Embryonic facial prominence (tissue), 1 donor: ENCODE results near the gene ZNF780A.
"Not testable (repeated sequence)": the region's sequence is repeated elsewhere in the genome, so short reads cannot be mapped to it uniquely, and the experiment has no call there.

Experiments
- DNase-seq: peaks from one replicate; pipeline ENCODE4 v3.0.0-alpha.2; 2016; ENCODE audit errors: extremely low spot score

ZNF780A gene

DNA sequence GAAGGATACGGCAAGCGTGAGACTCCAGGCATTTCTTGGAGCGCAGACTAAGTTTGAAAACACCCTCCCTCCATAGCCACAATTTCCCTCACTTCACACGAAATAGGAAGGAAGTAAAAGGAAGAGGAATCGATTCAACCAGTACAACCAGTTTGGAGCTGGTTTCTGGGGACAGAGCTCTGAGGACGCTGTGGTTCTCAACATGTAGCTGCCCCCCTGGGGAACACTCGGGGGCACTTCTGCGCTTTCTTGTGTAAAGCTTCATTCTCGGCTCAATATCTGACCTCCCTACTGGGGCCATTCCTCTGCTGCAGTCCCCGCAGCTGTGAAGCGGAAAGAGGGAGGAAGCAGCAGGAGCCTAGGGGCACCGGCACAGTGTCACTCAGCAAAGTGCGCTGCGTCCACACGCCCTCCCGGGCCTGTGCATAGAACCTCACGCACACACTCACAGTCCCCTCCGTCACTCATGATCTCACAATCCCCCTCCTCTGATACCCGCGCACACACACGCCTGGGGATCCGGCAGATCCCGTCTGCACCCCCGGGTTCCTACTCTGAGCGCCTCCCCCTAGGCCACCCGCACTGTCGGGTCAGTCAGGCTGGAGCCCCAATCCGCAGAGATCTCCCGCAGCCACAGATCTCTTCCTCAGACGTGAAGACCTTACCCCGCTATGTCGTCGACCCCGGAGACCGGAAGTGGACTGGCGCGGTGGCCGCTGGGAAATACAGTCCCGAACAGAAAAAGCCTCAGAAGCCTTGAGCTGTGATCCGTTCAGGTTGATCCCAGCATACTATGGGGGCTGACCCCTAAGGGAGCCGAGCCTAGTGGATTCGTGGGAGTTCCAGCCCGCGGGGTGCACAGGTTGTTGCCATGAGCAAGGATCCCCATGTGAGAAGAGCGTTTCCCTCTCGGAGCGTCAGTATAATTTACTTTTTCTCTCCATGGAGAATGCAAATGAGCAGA is at the start of gene ZNF780A:
TSS of gene ZNF780A (minus strand) at position 703 of the 964 bp plus-strand sequence. CDS start 6,190 bp downstream, outside the sequence.
- peak; percentile 34 for DNase-seq

DNA sequence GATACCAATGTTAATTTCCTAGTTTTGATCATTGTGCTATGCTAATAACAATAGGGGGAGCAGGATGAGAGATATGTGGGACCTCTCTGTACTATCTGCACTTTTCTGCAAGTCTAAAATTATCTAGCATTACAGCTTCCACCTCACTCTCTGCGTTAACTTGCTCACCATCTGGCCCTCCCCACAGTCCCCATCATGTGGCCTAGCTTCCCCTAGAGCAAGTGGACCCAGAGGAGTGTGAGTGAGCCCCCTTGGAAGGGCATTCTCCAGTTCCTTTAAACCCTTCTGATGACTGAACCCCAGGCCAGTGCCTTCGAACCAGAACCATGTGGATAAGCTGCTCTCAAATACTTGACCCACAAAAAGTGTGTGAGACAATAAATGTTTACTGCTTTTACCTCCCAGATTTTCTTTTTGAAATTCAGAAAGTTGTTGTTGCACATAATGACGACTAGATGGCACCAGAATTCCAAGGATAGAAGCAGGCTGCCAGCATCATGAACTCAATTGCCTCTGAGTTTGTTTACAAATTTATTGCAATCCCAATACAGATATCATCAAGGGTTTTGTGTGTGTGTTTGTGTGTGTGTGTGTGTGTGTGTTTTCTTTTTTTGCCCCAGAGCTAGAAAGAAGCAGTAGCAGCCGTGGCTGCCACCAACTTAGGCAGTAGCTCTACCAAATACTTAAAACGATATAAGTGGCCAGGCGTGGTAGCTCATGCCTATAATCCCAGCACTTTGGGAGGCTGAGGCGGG is 49.0 kb upstream of the ZNF780A start:
- no peak for DNase-seq

DNA sequence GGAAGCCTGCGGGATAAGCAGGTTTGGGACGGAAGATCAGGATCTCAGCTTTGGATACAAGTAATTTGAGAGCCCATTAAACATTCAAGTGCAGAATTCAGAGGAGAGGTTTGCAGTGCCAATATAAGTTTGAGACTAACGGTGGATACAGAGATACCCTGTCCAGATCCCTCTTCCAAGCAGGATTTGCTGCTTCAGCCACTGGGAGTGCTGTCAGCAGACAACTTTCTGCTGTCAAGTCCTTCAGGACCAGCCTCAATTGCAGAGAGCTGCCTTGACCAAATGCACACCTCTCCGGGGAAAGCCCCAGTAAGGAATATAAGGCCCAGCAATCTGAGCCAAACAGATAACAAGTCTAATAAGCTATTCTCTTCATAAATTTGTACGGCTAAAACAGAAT is 46.1 kb upstream of the ZNF780A start:
- no peak for DNase-seq

DNA sequence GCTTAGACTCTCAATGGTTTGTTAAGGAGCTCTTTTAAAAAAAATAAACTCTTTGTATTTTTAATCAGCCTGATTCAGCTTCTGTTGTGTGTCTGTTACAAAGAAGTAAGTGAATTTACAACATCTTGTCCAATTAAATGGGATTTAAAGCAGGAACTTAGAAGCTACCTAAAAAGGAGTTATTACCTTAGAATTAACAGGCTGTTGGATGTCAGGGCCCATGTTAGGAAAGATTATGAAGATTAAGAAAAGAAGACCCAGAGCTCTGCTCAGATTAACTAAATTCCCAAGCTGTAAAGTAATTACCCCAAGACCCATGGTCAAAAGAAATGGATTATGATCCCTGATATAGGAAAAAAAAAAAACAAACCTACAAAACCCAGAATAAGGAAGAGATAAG is 44.1 kb upstream of the ZNF780A start:
- DNase-seq, result no peak

DNA sequence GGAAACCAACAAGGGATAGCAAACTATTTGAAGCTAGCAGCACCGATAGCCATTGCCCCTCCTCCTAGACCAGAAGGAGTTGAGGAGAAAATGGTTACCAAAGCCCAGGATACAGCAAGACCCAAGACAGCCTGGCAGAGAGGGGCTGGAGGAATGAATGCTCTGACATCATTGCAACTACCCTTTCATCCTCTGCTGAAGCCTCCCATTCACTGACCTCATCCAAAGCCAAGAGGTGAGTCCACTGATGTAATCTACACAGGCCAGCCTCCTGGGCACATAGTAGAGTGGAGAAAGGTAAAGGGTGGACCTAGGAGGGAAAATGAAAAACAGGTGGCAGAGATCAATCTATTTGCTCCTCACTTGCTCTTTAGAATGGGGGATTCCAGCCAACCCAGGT is 42.7 kb upstream of the ZNF780A start:
- no peak for DNase-seq

DNA sequence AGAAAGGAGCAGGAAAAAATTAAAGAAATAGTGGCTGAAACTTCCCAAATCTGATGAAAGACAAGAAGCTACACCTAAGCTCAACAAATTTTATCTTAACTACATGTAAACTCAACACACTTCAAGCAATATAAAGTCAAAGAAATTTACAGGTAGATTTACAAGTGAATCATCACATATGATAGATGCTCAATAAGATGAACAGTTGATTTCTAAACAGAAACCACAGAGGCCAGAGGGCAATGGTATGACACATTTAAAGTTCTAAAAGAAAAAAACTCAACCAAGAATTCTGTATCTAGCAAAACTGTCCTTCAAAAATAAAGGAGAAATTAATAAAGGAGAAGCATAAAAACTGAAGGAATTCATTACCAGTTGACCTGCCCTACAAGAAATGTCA is 39.3 kb upstream of the ZNF780A start:
- no peak for DNase-seq

DNA sequence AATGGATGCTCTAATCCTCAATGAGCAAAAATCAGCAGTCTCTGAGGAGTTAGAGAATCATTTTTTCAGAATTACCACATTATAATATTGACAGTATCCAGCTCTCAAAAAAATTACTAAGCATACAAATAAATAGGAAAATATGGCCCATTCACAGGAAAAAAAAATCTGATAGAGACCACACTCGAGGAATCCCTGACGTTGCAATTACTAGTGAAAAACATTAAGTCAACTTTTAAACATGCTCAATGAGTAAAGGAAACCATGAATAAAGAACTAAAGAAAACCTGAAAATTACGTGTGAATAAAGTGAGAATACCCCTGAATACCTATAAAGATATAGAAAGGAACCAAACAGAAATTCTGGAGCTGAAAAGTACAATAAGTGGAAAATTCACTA is 38.7 kb upstream of the ZNF780A start:
- DNase-seq, result no peak

DNA sequence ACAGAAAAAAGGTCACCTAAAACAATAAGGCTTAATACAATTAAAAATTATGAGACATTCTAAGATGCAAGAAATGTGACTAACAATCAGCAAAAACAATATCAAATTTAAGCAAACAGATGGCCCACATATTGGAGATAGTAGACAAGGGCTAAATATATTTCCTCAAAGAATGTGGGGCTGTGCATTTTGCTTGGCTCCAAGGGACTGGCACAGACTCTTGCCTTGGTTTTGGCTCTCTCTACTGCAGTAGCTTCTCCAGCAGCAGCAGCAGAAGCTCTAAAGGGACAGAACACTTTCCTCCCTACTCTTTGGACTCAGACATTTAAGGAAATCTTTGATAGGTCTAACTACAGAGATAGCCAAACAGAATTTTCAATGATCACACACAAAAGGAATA is 38.2 kb upstream of the ZNF780A start:
- DNase-seq, result no peak

DNA sequence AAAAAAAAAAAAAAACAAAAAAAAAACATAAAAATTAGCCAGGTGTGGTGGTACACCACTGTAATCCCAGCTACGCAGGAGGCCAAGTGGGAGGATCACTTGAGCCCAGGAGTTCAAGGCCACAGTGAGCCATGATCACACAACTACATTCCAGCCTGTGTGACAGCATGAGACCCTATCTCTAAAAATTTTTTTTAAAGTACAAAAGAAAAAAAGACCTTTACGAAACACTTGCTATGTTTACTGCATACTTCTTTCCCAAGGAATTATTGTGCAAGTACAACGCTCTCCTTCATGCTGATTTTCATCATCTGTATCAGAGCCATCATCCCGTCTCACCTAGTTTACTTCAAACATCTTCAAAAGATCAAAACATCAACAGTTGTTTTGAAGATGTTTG is 28.6 kb upstream of the ZNF780A start:
- DNase-seq, result no peak

DNA sequence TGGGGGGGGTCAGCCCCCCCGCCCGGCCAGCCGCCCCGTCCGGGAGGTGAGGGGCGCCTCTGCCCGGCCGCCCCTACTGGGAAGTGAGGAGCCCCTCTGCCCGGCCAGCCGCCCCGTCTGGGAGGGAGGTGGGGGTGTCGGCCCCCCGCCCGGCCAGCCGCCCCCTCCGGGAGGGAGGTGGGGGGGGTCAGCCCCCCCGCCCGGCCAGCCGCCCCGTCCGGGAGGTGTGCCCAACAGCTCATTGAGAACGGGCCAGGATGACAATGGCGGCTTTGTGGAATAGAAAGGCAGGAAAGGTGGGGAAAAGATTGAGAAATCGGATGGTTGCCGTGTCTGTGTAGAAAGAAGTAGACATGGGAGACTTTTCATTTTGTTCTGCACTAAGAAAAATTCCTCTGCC is 27.9 kb upstream of the ZNF780A start:
- not testable (repeated sequence) for DNase-seq

DNA sequence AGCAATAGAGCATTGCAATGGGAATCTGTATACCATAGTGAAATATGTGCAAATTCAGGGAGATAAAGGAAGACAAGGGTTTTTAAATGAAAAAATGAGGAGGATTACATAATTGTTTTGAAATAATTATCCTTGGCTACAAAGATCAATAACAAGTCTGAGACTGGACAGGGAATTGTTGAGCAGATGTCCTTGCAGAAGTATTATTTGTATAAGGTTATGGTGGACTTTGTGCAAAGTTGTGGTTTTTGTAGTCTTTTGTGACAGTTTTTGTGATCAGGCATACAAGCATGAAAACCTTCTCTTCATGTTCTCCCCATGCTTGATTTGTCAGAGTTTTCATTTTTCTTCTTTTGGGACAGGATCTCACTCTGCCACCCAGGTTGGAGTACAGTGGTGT is 25.3 kb upstream of the ZNF780A start:
- no peak for DNase-seq

DNA sequence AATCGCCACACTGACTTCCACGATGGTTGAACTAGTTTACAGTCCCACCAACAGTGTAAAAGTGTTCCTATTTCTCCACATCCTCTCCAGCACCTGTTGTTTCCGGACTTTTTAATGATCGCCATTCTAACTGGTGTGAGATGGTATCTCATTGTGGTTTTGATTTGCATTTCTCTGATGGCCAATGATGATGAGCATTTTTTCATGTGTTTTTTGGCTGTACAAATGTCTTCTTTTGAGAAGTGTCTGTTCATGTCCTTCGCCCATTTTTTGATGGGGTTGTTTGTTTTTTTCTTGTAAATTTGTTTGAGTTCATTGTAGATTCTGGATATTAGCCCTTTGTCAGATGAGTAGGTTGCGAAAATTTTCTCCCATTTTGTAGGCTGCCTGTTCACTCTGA is 23.4 kb upstream of the ZNF780A start:
- DNase-seq, result not testable (repeated sequence)

DNA sequence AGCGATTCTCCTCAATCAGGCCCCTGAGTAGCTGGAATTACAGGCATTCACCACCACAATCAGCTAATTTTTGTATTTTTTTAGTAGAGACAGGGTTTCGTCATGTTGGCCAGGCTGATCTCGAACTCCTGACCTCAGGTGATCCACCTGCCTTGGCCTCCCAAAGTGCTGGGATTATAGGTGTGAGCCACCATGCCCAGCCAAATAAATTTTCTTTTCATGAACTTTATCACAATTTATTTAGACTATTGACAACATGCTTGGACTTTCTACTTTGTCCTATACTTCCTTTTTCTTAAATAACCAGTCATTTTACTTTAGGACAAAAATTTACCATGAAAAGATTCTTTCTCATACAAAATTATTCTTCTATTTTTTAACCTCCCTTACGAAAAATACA is 21.5 kb upstream of the ZNF780A start:
- DNase-seq, result not testable (repeated sequence)

DNA sequence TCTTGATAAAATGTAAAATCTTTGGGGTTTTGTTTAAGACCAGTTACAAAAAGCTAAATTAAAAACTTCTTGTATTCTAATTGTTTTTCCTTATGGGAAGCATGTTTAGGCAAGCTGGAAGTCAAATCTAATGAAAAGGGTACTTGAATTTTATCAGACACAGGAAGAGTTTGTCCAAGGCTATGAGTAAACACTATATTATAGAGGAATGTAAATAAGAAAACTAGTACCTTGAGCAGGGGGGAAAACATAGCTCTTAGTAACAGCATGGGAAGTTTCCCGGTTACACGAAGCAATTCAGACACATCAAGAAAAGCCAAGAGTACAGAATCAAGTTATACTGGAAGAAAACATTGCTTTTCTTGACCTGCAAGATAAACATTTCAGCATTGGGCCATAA is 19.8 kb upstream of the ZNF780A start:
- no peak for DNase-seq

DNA sequence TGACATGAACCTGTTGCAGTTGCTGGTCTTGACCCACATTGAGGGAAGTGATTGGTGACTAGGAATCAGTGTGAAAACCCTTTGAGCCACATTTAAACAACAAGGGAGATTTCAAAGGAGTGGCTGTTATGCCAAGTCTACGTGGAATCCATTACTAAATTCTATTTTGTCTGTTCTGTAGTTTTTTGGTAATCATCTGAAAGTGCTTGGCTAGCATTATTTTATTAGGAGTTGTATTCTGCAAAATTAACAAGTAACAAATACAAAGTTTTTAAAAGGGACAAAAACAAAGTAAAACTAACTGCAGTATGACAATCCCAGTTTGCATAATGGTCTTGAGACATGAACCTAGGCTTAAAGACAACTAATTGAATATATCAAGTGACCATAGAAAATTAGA is 14.0 kb upstream of the ZNF780A start:
- DNase-seq, result no peak

DNA sequence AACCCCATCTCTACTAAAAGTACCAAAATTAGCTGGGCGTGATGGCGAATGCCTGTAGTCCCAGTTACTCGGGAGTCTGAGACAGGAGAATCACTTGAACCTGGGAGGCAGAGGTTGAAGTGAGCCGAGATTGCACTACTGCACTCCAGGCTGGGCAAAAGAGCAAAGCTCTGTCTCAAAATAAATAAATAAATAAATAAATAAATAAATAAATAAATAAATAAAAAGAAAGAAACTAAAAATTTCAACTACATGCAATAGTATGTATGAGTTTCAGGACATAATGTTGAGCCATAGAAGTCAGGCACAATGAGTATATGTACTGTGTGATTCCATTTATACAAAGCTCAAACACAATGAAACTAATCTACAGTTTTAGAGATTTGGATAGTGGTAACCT is 12.9 kb upstream of the ZNF780A start:
- DNase-seq, result no peak

DNA sequence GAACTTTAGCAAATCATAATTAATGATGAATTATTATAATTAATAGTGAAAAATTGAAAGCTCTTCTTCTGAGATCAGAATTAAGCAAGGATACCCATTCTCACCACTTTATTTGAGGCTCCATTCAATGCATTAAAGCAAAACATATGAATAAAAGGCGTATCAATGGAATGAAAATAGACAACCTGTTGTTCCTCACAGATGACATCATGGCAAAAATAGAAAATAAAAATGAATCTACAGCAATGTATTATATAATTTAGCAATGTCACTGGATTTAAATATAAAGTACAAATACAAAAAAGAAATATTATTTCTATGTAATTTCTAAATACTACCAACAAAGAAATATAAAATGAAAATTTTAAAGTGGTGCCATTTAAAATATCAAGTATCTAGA is 11.1 kb upstream of the ZNF780A start:
- DNase-seq, result no peak

DNA sequence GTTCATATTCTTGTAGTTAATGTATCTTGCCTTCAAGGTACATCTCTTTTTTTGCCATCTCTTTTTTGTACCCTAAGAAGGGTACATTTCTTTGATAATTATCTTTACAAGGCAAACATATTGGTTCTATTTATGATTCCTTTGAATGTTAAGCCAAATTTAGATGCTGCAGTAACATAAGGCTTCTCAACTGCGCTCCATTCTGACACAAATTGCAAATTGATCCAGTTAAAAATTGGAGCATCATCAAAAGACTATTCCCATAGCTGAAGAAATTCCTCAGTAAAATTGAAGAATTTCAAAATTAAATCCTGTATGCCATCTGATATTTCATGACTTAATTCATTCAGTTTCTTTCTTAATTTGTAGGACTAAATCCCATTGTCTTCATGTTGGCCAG is 2.7 kb upstream of the ZNF780A start:
- no peak for DNase-seq

DNA sequence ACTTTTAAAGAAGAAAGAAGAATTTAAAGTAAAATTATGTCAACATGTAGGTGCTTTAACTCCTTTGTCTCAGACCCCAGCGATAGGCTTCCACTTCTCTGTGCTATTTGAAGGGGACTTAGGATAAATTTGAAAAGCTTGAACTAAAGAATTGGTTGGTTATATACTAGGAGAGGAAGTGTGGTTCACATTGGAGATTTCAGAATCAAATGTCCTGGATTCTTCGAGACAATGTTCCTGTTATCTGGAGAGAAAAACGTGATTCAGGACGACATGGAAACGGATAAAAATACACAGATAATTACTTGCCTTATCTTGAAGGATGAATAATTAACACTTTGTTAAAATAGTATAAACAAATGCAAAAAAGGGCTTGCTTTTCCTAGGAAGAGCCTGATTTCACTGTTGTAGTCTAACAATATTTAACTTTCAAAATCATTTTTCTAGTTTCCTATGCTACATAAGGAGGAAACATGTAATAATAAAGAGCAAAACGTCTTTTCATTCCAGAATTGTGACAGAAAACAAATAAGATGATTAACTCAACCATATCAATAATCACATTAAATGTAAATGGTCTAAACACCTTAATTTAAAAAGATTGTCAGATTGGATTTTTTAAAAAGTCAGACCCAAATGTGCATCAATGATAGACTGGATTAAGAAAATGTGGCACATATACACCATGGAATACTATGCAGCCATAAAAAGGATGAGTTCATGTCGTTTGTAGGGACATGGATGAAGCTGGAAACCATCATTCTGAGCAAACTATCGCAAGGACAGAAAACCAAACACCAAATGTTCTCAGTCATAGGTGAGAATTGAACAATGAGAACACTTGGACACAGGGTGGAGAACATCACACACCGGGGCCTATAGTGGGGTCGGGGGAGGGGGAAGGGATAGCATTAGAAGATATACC is 724 bp upstream of the ZNF780A start:
- no peak for DNase-seq

DNA sequence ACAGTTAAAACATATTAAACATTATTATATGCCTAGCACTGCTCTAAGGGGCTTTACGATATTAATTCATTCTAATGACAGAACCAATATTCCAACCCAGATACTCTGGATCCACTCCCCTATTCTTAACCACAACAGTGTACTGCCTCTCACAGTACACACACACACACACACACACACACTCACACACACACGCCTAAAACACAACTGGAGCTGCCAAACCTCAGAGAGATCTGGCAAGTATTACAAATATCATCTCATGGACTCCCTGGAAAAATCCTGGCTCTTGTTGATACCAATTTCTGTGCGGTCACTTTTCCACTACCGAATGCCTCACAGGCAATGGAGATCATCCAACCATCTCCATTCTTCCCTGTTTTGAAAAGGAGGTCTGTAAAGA is 1.3 kb downstream of the ZNF780A start:
- peak; percentile 16 for DNase-seq

DNA sequence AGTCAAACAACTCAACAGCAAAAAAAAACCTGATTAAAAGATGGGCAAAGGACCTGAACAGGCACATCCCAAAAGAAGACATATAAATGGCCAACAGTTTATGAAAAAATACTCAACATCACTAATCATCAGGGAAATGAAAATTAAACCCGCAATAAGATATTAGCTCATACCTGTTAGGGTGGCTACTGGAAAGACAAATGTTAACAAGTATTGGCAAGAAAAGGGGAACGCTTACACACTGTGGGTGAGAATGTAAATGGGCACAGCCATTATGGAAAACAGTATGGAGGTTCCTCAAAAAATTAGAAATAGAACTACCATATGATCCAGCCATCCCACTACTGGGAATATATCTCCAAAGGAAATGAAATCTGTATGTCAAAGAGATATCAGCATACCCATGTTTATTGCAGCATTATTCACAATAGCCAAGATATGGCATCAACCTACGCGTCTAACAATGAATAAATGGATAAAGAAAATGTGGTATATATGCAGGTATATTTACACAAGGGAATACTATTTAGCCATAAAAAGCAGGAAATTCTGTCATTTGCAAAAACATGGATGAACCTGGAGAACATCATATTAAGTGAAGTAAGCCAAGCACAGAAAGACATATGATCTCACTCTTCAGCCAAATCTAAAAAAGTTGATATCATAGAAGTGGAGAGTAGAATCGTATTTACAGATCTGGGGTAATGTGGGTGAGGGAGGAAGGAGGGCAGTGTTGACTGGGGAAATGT is 2.3 kb downstream of the ZNF780A start:
- no peak for DNase-seq
